Fibroblast of lung (primary cell): ENCODE measurements around the gene NLRC5.

Experiments
- CTCF ChIP-seq, 2 donors: IDR thresholded peaks in 1 of 2; conservative IDR thresholded peaks in 1 of 2; 1 replicate in 1 of 2; 2 replicates in 1 of 2; pipeline ENCODE4 v1.5.1; 2011 to 2012; ENCODE audit warnings: low read length in 2 of 2, control low read depth in 1 of 2, inconsistent platforms in 1 of 2, low read depth in 1 of 2, mild to moderate bottlenecking in 1 of 2
- EZH2 ChIP-seq: IDR thresholded peaks from 2 replicates; pipeline ENCODE4 v1.5.1; 2012; ENCODE audit warnings: low read length, control low read depth, mild to moderate bottlenecking; ENCODE audit errors: missing control alignments

GRCh38 chr16:56969769-56970168, 19.6 kb upstream of the NLRC5 start:
- TF ChIP-seq CTCF (conservative IDR thresholded peaks at IDR 0.05 in 1 of 2, IDR thresholded peaks at IDR 0.05 in 1 of 2; ENCODE audit: low read depth in 1 of 2, low read length in 2 of 2) = no peak
- TF ChIP-seq EZH2 = no peak
